Neural progenitor cell (in vitro differentiated cells): ENCODE results near the gene OLFM4. TPM values are rescaled to one million over a fixed set of nuclear protein-coding genes. Genes with fewer than 3 reads are reported as not detected.
A peak's percentile ranks its signal among the peaks of the same experiment; 100 is the strongest.

ENCODE experiments used
- DNase-seq: peaks from one replicate; pipeline ENCODE4 v3.0.0-alpha.2; 2016; ENCODE audit warnings: low spot score
- H2AFZ ChIP-seq: fragments of 200-600 bp; sonication (generic); replicated peaks from 2 replicates; pipeline ENCODE4 v1.6.1; 2016; ENCODE audit warnings: antibody characterized with exemption
- H3F3A ChIP-seq: fragments of 200-600 bp; sonication (generic); 2 replicates; pipeline ENCODE4 v1.6.1; 2016; ENCODE audit warnings: antibody characterized with exemption, low read depth
- H3K27ac ChIP-seq: fragments of 200-600 bp; sonication (generic); 2 replicates; pipeline ENCODE4 v1.5.1; 2016; ENCODE audit warnings: mild to moderate bottlenecking
- H3K27me3 ChIP-seq: fragments of 200-600 bp; sonication (generic); 2 replicates; pipeline ENCODE4 v1.6.1; 2016; ENCODE audit warnings: mild to moderate bottlenecking, moderate library complexity
- H3K36me3 ChIP-seq: fragments of 200-600 bp; sonication (generic); 2 replicates; pipeline ENCODE4 v1.5.1; 2016
- H3K4me1 ChIP-seq: fragments of 200-600 bp; sonication (generic); 2 replicates; pipeline ENCODE4 v1.6.1; 2016; ENCODE audit warnings: mixed run types
- H3K4me2 ChIP-seq: fragments of 200-600 bp; sonication (generic); 2 replicates; pipeline ENCODE4 v1.6.1; 2016
- H3K4me3 ChIP-seq: fragments of 200-600 bp; sonication (generic); 2 replicates; pipeline ENCODE4 v1.5.1; 2016
- H3K79me2 ChIP-seq: fragments of 200-600 bp; sonication (generic); 2 replicates; pipeline ENCODE4 v1.6.1; 2016; ENCODE audit warnings: low read depth
- H3K9ac ChIP-seq: fragments of 200-600 bp; sonication (generic); 2 replicates; pipeline ENCODE4 v1.6.1; 2016
- H3K9me3 ChIP-seq: fragments of 200-600 bp; sonication (generic); 2 replicates; pipeline ENCODE4 v1.5.1; 2016; ENCODE audit warnings: low read depth
- H4K20me1 ChIP-seq: fragments of 200-600 bp; sonication (generic); 2 replicates; pipeline ENCODE4 v1.6.1; 2016; ENCODE audit warnings: low read depth
- H3K27ac Mint-ChIP-seq: 3 replicates; pipeline ENCODE4 v1.8.0; 2021; ENCODE audit warnings: mixed read lengths
- H3K27me3 Mint-ChIP-seq: 2 replicates; pipeline ENCODE4 v1.8.0; 2022; ENCODE audit warnings: low read depth, mild to moderate bottlenecking, inconsistent platforms, moderate library complexity, mixed read lengths; ENCODE audit not compliant: insufficient read depth
- H3K36me3 Mint-ChIP-seq: 3 replicates; pipeline ENCODE4 v1.8.0; 2021; ENCODE audit warnings: mixed read lengths
- H3K4me1 Mint-ChIP-seq: 3 replicates; pipeline ENCODE4 v1.8.0; 2021; ENCODE audit warnings: mixed read lengths
- H3K4me3 Mint-ChIP-seq: 3 replicates; pipeline ENCODE4 v1.8.0; 2021; ENCODE audit warnings: mild to moderate bottlenecking, moderate library complexity, mixed read lengths
- H3K9me3 Mint-ChIP-seq: 3 replicates; pipeline ENCODE4 v1.8.0; 2020; ENCODE audit warnings: mixed read lengths
- EZH2 ChIP-seq: fragments of 200-600 bp; sonication (generic); IDR thresholded peaks from 2 replicates; pipeline ENCODE4 v1.6.1; 2017; ENCODE audit warnings: antibody characterized with exemption, mild to moderate bottlenecking, moderate library complexity
- EZH2phosphoT487 ChIP-seq: fragments of 200-600 bp; sonication (generic); IDR thresholded peaks from 2 replicates; pipeline ENCODE4 v1.6.1; 2017; ENCODE audit warnings: antibody characterized with exemption
- total RNA-seq: library from RNA; depleted of rRNA; stranded (reverse); fragments of >200 nt; gene quantifications from 2 replicates; pipeline ENCODE4 v1.2.3, GENCODE V29; 2015; ENCODE audit warnings: low replicate concordance
- TF ChIP-seq, protein P1 (sequence below): fragments of 200-600 bp; sonication (generic); IDR thresholded peaks from 2 replicates; pipeline ENCODE4 v1.5.1; 2017; ENCODE audit warnings: antibody characterized with exemption, mild to moderate bottlenecking

Gene OLFM4
- total RNA-seq, 1 donor from 2014 or later = not detected

DNA sequence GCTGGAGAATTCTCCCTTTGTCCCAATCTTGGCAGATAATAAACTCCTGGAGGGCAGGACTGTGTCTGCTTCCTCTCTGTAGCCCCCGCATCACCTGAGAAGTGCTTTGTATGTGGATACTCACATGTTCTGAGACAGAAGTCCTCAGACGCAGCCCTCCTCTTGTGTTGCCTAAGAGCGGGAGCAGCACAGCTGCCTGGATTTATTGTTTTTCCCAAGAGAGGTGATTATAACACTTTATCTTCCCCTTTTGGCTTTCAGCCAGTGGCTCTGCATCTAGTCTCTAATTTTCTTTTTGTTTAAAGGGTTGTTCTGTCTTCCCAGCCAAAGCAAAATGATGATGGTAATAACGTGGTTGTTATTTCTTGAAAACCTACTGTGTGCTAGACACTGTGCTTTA is 36.1 kb downstream of the OLFM4 start:
- Histone ChIP-seq H3F3A (peaks cover 10% of the 10 kb centered on the region), H3K79me2 (no peaks in the 10 kb centered on the region), H3K36me3 (no peaks in the 10 kb centered on the region), H3K4me3 (no peak overlapping the region), H4K20me1 (no peaks in the 10 kb centered on the region), H3K4me2 (no peak overlapping the region), H3K27me3 (no peaks in the 10 kb centered on the region), H3K9me3 (no peaks in the 10 kb centered on the region), H3K9ac (no peak overlapping the region), H2AFZ (no peak overlapping the region), H3K27ac (no peak overlapping the region), H3K4me1 (peaks cover 17% of the 10 kb centered on the region)
- Mint-ChIP-seq H3K27me3 (peaks cover 12% of the 10 kb centered on the region), H3K9me3 (no peaks in the 10 kb centered on the region), H3K36me3 (no peaks in the 10 kb centered on the region), H3K27ac (no peak overlapping the region), H3K4me1 (peaks cover 52% of the 10 kb centered on the region), H3K4me3 (no peak overlapping the region)
- no peak for DNase-seq
- TF ChIP-seq EZH2phosphoT487 (no peak), EZH2 (no peak)
- TF ChIP-seq, protein P1, sequence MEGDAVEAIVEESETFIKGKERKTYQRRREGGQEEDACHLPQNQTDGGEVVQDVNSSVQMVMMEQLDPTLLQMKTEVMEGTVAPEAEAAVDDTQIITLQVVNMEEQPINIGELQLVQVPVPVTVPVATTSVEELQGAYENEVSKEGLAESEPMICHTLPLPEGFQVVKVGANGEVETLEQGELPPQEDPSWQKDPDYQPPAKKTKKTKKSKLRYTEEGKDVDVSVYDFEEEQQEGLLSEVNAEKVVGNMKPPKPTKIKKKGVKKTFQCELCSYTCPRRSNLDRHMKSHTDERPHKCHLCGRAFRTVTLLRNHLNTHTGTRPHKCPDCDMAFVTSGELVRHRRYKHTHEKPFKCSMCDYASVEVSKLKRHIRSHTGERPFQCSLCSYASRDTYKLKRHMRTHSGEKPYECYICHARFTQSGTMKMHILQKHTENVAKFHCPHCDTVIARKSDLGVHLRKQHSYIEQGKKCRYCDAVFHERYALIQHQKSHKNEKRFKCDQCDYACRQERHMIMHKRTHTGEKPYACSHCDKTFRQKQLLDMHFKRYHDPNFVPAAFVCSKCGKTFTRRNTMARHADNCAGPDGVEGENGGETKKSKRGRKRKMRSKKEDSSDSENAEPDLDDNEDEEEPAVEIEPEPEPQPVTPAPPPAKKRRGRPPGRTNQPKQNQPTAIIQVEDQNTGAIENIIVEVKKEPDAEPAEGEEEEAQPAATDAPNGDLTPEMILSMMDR = no peak

- H3K4me3 ChIP-seq = no peak overlapping the region
- no peak overlapping the region for H3K27ac Mint-ChIP-seq
- no peak overlapping the region for H3K4me2 ChIP-seq
- H3K9me3 Mint-ChIP-seq = no peaks in the 10 kb centered on the region
- no peaks in the 10 kb centered on the region for H4K20me1 ChIP-seq
- H3K36me3 ChIP-seq = no peaks in the 10 kb centered on the region
- no peaks in the 10 kb centered on the region for H3K27me3 ChIP-seq
- H3F3A ChIP-seq = peaks cover 10% of the 10 kb centered on the region
- TF ChIP-seq EZH2 = no peak
- TF ChIP-seq, protein P1 = no peak
- TF ChIP-seq EZH2phosphoT487 = no peak
- no peak overlapping the region for H2AFZ ChIP-seq
- H3K9ac ChIP-seq = no peak overlapping the region
- no peak overlapping the region for H3K27ac ChIP-seq
- H3K4me1 Mint-ChIP-seq = peaks cover 41% of the 10 kb centered on the region
- H3K79me2 ChIP-seq = no peaks in the 10 kb centered on the region
- H3K27me3 Mint-ChIP-seq = peaks cover 7% of the 10 kb centered on the region
- peaks cover 17% of the 10 kb centered on the region for H3K4me1 ChIP-seq
- H3K9me3 ChIP-seq = no peaks in the 10 kb centered on the region
- no peak overlapping the region for H3K4me3 Mint-ChIP-seq
- no peak for DNase-seq
- no peaks in the 10 kb centered on the region for H3K36me3 Mint-ChIP-seq
These were observed 37.8 kb downstream of the OLFM4 start for GRCh38 chr13:53066411-53066810.

DNA sequence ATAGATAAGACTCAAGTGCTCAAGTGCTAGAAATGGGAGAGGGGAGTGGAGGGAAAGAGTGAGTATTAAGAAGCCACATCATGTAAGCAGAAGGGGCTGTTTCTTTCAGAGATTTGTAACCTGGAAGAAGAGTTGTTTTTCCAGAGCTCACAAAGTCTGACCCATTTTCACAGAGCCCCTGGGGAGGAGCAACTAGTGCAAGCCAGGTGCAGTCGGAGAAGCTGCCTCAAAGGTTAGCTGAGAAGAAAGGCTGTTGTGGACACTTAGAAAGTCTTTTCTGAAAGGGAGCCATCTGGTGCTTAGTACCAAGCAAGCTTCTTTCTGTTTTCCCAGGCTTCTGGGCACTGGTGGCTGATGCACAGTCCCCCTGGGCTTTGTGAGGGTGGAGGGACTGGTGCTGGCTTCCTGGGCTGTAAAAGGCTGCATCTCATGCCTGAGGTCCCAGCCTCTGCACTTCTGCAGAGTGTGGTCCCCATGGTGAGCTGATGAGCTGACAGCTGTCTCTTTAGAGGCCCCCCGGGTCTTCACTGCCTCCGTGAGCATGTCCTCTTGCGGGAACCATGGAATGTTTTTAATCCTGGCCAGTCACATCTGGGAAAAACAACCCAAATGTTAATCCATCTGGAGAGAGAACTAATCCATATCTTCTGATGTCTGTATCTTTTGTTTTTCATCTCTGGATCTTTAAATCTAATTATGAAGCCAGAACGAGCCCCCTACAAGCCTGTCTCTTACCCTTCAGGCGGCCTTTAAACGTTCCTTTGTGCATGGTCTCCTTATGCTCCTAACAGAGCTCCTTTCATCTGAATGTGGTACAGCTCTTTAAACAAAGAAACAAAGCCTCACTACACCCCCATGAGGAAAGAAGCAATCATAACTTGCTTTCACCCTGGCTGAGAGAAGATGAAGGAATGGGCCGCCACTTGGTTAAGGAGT is 40.2 kb downstream of the OLFM4 start:
- Histone ChIP-seq H3K4me1 (peaks cover 26% of the 10 kb centered on the region), H3K36me3 (no peaks in the 10 kb centered on the region), H3K9ac (no peak overlapping the region), H3K27ac (no peak overlapping the region), H3F3A (peaks cover 11% of the 10 kb centered on the region), H3K4me3 (no peak overlapping the region), H4K20me1 (no peaks in the 10 kb centered on the region), H2AFZ (peak overlapping the region; percentile 27), H3K9me3 (no peaks in the 10 kb centered on the region), H3K4me2 (peak overlapping the region; percentile 21), H3K27me3 (no peaks in the 10 kb centered on the region), H3K79me2 (no peaks in the 10 kb centered on the region)
- no peak for TF ChIP-seq EZH2phosphoT487
- no peak for TF ChIP-seq EZH2
- TF ChIP-seq, protein P1 = no peak
- peak; percentile 50 for DNase-seq
- H3K4me1 Mint-ChIP-seq = peaks cover 29% of the 10 kb centered on the region
- no peaks in the 10 kb centered on the region for H3K9me3 Mint-ChIP-seq
- peak overlapping the region; percentile 18 for H3K4me3 Mint-ChIP-seq
- H3K27me3 Mint-ChIP-seq = peaks cover 5% of the 10 kb centered on the region
- H3K27ac Mint-ChIP-seq = peak overlapping the region; percentile 91
- no peaks in the 10 kb centered on the region for H3K36me3 Mint-ChIP-seq
